ENCODE measurements around the gene DHH.
"Not testable (repeated sequence)": the region's sequence is repeated elsewhere in the genome, so short reads cannot be mapped to it uniquely, and the experiment has no call there.

DHH gene

GRCh38 chr12:49094160-49094974, at the start of gene DHH:
TSS of gene DHH (minus strand) at chr12:49094801. CDS start at chr12:49094512, 289 bp downstream.
- Histone ChIP-seq H3K27me3 (ENCODE audit: insufficient read depth, low read length) (peaks cover 35% of the 10 kb centered on the region), H3K36me3 (ENCODE audit: insufficient read depth, low read length) (peaks cover 28% of the 10 kb centered on the region), H3K4me1 (ENCODE audit: insufficient read depth, low read length) (peaks cover 32% of the 10 kb centered on the region), H3K4me3 (ENCODE audit: low read length) (no peak within 1 kb of the TSS), H2AFZ (ENCODE audit: low read depth, low read length) (no peak within 1 kb of the TSS), H3K9me3 (ENCODE audit: low read length) (no peaks in the 10 kb centered on the region)

DNA sequence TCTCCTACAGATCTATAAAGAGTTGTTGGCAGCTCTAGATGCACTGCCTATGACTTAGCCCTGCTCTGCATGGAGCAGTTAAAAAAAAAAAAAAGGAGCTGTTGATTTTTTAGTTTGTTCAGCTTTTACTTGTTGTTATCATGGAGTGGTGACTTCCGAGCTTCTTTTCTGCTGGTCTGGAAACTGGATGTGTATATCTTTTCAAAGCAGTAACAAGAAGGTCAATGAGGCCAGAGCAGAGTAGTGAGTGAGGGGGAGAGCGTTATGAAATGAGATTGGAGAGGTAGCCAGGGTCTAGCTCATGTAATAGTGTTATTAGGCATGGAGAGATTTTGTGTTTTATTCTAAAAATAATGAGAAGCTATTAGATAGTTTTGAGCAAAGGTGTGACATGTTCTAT, 49.8 kb upstream of the DHH start:
- Histone ChIP-seq H3K27me3 (ENCODE audit: insufficient read depth, low read length) (no peaks in the 10 kb centered on the region), H3K36me3 (ENCODE audit: insufficient read depth, low read length) (no peaks in the 10 kb centered on the region), H3K4me1 (ENCODE audit: insufficient read depth, low read length) (no peaks in the 10 kb centered on the region), H3K9me3 (ENCODE audit: low read length) (no peaks in the 10 kb centered on the region), H3K4me3 (ENCODE audit: low read length) (no peak overlapping the region), H2AFZ (ENCODE audit: low read depth, low read length) (no peak overlapping the region)

- Histone ChIP-seq H3K4me3 (ENCODE audit: low read length) (no peak overlapping the region), H2AFZ (ENCODE audit: low read depth, low read length) (no peak overlapping the region), H3K9me3 (ENCODE audit: low read length) (no peaks in the 10 kb centered on the region), H3K4me1 (ENCODE audit: insufficient read depth, low read length) (no peaks in the 10 kb centered on the region), H3K36me3 (ENCODE audit: insufficient read depth, low read length) (no peaks in the 10 kb centered on the region), H3K27me3 (ENCODE audit: insufficient read depth, low read length) (no peaks in the 10 kb centered on the region)
Measured at GRCh38 chr12:49138999-49139398, 44.4 kb upstream of the DHH start.

GRCh38 chr12:49138587-49138986, 44.0 kb upstream of the DHH start:
- no peak overlapping the region for H3K4me3 ChIP-seq (ENCODE audit: low read length)
- H3K36me3 ChIP-seq (ENCODE audit: insufficient read depth, low read length) = no peaks in the 10 kb centered on the region

DNA sequence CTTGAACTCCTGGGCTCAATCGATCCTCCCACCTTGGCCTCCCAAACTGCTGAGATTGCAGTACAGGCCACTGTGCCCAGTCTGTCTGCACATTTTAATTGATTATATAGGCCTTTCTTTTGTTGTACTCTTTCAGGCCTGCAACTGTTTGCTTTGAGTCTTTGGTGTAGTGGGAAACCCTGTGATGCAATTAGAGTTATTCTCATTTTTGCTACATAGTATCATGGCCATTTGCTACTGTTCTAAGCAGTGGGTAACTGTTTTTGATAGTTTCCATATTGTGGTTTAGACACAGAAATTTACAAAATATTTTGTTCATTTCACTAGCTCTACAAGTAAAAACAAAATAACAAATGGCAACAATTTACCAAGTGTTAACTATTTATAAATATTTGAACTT, 42.9 kb upstream of the DHH start:
- Histone ChIP-seq H3K36me3 (ENCODE audit: insufficient read depth, low read length) (no peaks in the 10 kb centered on the region), H3K4me1 (ENCODE audit: insufficient read depth, low read length) (peaks cover 6% of the 10 kb centered on the region), H3K4me3 (ENCODE audit: low read length) (no peak overlapping the region), H3K9me3 (ENCODE audit: low read length) (no peaks in the 10 kb centered on the region), H3K27me3 (ENCODE audit: insufficient read depth, low read length) (no peaks in the 10 kb centered on the region), H2AFZ (ENCODE audit: low read depth, low read length) (no peak overlapping the region)

More at GRCh38 chr12:49138587-49138986, 44.0 kb upstream of the DHH start:
- Histone ChIP-seq H2AFZ (ENCODE audit: low read depth, low read length) (no peak overlapping the region), H3K4me1 (ENCODE audit: insufficient read depth, low read length) (no peaks in the 10 kb centered on the region), H3K27me3 (ENCODE audit: insufficient read depth, low read length) (no peaks in the 10 kb centered on the region), H3K9me3 (ENCODE audit: low read length) (no peaks in the 10 kb centered on the region)

- H2AFZ ChIP-seq (ENCODE audit: low read depth, low read length); H3K4me3 ChIP-seq (ENCODE audit: low read length); H3K36me3 ChIP-seq (ENCODE audit: insufficient read depth, low read length); H3K27me3 ChIP-seq (ENCODE audit: insufficient read depth, low read length); H3K9me3 ChIP-seq (ENCODE audit: low read length): not testable (repeated sequence)
- peaks cover 10% of the 10 kb centered on the region for H3K4me1 ChIP-seq (ENCODE audit: insufficient read depth, low read length)
Measured at GRCh38 chr12:49136997-49137396, 42.4 kb upstream of the DHH start.

DNA sequence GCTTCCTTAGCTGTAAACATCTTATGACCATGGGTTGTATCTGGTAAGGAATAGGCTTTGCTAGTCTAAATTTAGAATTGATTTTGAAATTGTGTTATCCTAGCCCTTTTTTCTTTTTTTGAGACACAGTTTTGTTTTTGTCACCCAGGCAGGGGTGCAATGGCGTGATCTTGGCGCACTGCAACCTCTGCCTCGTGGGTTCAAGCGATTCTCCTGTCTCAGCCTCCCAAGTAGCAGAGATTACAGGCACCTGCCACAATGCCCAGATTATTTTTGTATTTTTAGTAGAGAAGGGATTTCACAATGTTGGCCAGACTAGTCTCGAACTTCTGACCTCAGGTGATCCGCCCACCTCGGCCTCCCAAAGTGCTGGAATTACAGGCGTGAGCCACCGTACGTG, 39.0 kb upstream of the DHH start:
- no peaks in the 10 kb centered on the region for H3K27me3 ChIP-seq (ENCODE audit: insufficient read depth, low read length)
- H3K36me3 ChIP-seq (ENCODE audit: insufficient read depth, low read length) = peaks cover 19% of the 10 kb centered on the region
- no peak overlapping the region for H3K4me3 ChIP-seq (ENCODE audit: low read length)
- peaks cover 22% of the 10 kb centered on the region for H3K4me1 ChIP-seq (ENCODE audit: insufficient read depth, low read length)
- no peak overlapping the region for H2AFZ ChIP-seq (ENCODE audit: low read depth, low read length)
- no peaks in the 10 kb centered on the region for H3K9me3 ChIP-seq (ENCODE audit: low read length)

DNA sequence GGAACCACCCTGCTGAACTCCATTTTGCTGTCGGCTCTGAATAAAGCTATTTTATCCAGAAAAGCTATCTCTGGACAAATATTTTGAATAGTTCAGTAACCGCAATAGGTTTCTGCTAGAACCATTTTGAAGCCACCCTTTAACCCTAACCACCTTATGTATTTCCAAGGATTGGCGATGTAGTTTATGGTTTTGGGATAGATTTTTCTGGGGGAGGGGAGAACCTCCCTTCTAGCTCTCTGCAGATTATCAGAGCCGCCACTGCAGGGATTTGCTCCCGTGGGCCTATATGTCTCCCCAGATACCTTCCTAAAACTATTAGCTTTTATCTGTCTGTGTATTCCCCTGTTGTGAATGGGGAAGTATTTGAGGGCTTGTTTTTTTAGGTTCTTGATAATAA, 38.4 kb upstream of the DHH start:
- peak overlapping the region; percentile 74 for H3K4me3 ChIP-seq (ENCODE audit: low read length)
- peaks cover 20% of the 10 kb centered on the region for H3K36me3 ChIP-seq (ENCODE audit: insufficient read depth, low read length)

GRCh38 chr12:49131894-49132461, 37.4 kb upstream of the DHH start:
- peak overlapping the region; percentile 58 for H2AFZ ChIP-seq (ENCODE audit: low read depth, low read length)
- H3K27me3 ChIP-seq (ENCODE audit: insufficient read depth, low read length) = no peaks in the 10 kb centered on the region
- H3K4me1 ChIP-seq (ENCODE audit: insufficient read depth, low read length) = peaks cover 22% of the 10 kb centered on the region
- no peaks in the 10 kb centered on the region for H3K9me3 ChIP-seq (ENCODE audit: low read length)
- H3K36me3 ChIP-seq (ENCODE audit: insufficient read depth, low read length) = peaks cover 28% of the 10 kb centered on the region
- H3K4me3 ChIP-seq (ENCODE audit: low read length) = peak overlapping the region; percentile 74

More for the DNA sequence above, 38.4 kb upstream of the DHH start:
- peaks cover 22% of the 10 kb centered on the region for H3K4me1 ChIP-seq (ENCODE audit: insufficient read depth, low read length)
- no peaks in the 10 kb centered on the region for H3K27me3 ChIP-seq (ENCODE audit: insufficient read depth, low read length)
- no peaks in the 10 kb centered on the region for H3K9me3 ChIP-seq (ENCODE audit: low read length)
- H2AFZ ChIP-seq (ENCODE audit: low read depth, low read length) = peak overlapping the region; percentile 67

GRCh38 chr12:49131051-49131893, 36.7 kb upstream of the DHH start, which contains the start of gene TUBA1B:
TSS of gene TUBA1B (minus strand) at chr12:49131395. CDS start at chr12:49131300, 95 bp downstream.
- H3K27me3 ChIP-seq (ENCODE audit: insufficient read depth, low read length) = no peaks in the 10 kb centered on the region
- no peaks in the 10 kb centered on the region for H3K9me3 ChIP-seq (ENCODE audit: low read length)
- peak within 1 kb of the TSS; percentile 76 for H3K4me3 ChIP-seq (ENCODE audit: low read length)
- peaks cover 28% of the 10 kb centered on the region for H3K36me3 ChIP-seq (ENCODE audit: insufficient read depth, low read length)
- peak within 1 kb of the TSS; percentile 58 for H2AFZ ChIP-seq (ENCODE audit: low read depth, low read length)
- peaks cover 22% of the 10 kb centered on the region for H3K4me1 ChIP-seq (ENCODE audit: insufficient read depth, low read length)

DNA sequence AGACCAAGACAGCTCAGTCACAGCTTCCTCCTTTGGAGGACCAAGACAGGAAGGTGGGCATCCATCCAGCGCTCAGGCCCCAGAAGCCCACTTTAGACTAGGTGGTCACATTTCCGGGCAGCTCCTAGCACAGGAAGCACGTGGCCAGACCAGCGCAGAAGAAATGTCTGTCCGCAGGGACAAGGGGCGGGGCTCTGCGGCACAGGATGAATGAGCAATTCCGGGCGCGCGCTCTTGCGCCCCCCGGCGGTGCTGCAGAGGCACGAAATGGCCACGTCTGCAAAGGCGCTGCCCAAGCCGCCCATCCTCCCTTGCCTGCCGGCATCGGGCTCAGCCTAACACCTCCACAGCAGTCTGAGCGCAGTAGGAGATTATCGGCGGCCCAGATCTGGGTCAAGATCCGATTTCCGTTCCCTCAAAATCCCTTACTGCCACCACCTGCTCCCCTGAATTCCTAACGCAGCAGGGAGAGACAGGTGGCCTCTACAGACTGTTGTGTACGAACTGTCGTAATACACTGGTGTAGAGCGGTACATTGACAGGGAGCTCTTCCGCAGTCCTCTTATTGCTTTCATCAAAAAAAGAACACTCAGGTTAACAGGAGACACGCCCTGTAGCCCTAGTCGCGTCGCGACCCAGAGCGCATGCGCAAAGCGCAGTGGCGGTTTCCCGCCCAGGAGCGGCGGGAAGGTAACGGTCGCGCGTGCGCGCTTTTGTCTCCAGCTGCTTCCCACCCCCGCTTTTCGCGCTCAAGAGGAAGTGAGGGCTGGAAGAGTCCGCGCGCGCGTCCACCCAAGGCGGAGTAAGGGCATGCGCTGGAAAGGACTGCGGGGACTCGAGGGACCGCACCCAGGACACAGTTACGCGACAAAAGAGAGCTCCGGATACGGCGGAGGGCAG, 35.8 kb upstream of the DHH start:
- Histone ChIP-seq H3K27me3 (ENCODE audit: insufficient read depth, low read length) (no peaks in the 10 kb centered on the region), H3K4me1 (ENCODE audit: insufficient read depth, low read length) (peaks cover 22% of the 10 kb centered on the region), H3K36me3 (ENCODE audit: insufficient read depth, low read length) (peaks cover 28% of the 10 kb centered on the region), H2AFZ (ENCODE audit: low read depth, low read length) (no peak overlapping the region), H3K9me3 (ENCODE audit: low read length) (no peaks in the 10 kb centered on the region), H3K4me3 (ENCODE audit: low read length) (peak overlapping the region; percentile 76)
